ENCODE measurements around the gene SIK2.

DNA sequence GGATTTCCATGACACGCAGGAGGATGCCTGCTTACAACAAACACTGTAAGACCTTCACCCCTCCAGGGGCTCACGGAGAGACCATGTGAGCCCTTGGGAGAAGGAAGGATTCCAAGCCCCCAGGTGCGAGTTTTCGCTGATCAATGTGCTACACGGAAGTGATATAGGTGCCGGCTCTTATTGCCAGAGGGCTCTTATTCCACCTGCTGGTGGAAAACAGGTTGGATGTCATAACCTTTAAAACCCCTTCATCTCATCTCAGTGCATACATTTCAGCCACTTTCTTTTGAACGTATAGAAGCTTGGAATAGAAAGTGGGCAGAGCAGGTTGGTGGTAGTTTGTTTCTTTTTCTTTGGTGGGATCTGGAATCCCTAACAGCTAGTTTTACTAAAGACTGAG, 35.9 kb upstream of the SIK2 start:
- TF ChIP-seq EZH2 (IDR thresholded peaks at IDR 0.05; ENCODE audit: borderline replicate concordance, low read depth, low read length, severe bottlenecking) (no peak), POLR2A (IDR thresholded peaks at IDR 0.05; ENCODE audit: low read depth, low read length) (no peak), MYC (IDR thresholded peaks at IDR 0.05; ENCODE audit: low read depth, low read length) (no peak), POLR2AphosphoS5 (IDR thresholded peaks at IDR 0.05; ENCODE audit: insufficient read depth, low read depth, low read length) (no peak), FOS (IDR thresholded peaks at IDR 0.05; ENCODE audit: borderline replicate concordance, insufficient read depth, low read length) (no peak), JUN (IDR thresholded peaks at IDR 0.05; ENCODE audit: borderline replicate concordance, insufficient read depth, insufficient read length, low read depth) (no peak), GATA2 (IDR thresholded peaks at IDR 0.05; ENCODE audit: insufficient read depth, insufficient read length, low read depth, low read length) (no peak)
- TF ChIP-seq, protein P1, sequence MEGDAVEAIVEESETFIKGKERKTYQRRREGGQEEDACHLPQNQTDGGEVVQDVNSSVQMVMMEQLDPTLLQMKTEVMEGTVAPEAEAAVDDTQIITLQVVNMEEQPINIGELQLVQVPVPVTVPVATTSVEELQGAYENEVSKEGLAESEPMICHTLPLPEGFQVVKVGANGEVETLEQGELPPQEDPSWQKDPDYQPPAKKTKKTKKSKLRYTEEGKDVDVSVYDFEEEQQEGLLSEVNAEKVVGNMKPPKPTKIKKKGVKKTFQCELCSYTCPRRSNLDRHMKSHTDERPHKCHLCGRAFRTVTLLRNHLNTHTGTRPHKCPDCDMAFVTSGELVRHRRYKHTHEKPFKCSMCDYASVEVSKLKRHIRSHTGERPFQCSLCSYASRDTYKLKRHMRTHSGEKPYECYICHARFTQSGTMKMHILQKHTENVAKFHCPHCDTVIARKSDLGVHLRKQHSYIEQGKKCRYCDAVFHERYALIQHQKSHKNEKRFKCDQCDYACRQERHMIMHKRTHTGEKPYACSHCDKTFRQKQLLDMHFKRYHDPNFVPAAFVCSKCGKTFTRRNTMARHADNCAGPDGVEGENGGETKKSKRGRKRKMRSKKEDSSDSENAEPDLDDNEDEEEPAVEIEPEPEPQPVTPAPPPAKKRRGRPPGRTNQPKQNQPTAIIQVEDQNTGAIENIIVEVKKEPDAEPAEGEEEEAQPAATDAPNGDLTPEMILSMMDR (IDR thresholded peaks at IDR 0.05; ENCODE audit: extremely low read depth in 1 of 2, insufficient read depth in 1 of 2, low read depth in 1 of 2, low read length in 2 of 2) = no peak
- TF ChIP-seq, protein P2, sequence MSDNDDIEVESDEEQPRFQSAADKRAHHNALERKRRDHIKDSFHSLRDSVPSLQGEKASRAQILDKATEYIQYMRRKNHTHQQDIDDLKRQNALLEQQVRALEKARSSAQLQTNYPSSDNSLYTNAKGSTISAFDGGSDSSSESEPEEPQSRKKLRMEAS (IDR thresholded peaks at IDR 0.05; ENCODE audit: insufficient read depth, insufficient read length) = no peak
